HepG2 (cell line): ENCODE results near the gene RAB2B. TPM values are rescaled to one million over a fixed set of nuclear protein-coding genes. Genes with fewer than 3 reads are reported as not detected.
A peak's percentile ranks its signal among the peaks of the same experiment; 100 is the strongest.

ENCODE experiments used
- ARID5B ChIP-seq: IDR thresholded peaks from 2 replicates; pipeline ENCODE4 v1.4.0; 2020; ENCODE audit warnings: mild to moderate bottlenecking, missing genetic modification reagents
- DMTF1 ChIP-seq: sonication (generic); formaldehyde crosslinking; IDR thresholded peaks from 2 replicates; pipeline ENCODE4 v1.4.0; 2020; ENCODE audit warnings: mild to moderate bottlenecking, missing genetic modification reagents
- HNF1A ChIP-seq, 2 experiments: sonication (generic) in 1 of 2; formaldehyde crosslinking in 1 of 2; IDR thresholded peaks; 2 replicates each; pipeline versions ENCODE4 v1.4.0 to v1.6.1; 2016 to 2020; ENCODE audit warnings: borderline replicate concordance in 1 of 2, low read depth in 1 of 2, mild to moderate bottlenecking in 1 of 2, missing genetic modification reagents in 1 of 2
- MEF2D ChIP-seq: sonication (generic); formaldehyde crosslinking; IDR thresholded peaks from 2 replicates; pipeline ENCODE4 v1.5.1; 2020; ENCODE audit warnings: mild to moderate bottlenecking, missing genetic modification reagents
- MTA1 ChIP-seq: sonication (generic); formaldehyde crosslinking; IDR thresholded peaks from 2 replicates; pipeline ENCODE4 v1.4.0; 2020; ENCODE audit warnings: missing genetic modification reagents, mild to moderate bottlenecking, borderline replicate concordance
- RFXANK ChIP-seq: IDR thresholded peaks from 2 replicates; pipeline ENCODE4 v1.6.1; 2016
- RNF219 ChIP-seq: sonication (generic); formaldehyde crosslinking; IDR thresholded peaks from 2 replicates; pipeline ENCODE4 v1.5.0; 2020; ENCODE audit warnings: mild to moderate bottlenecking, missing genetic modification reagents
- TARDBP ChIP-seq: sonication (generic); formaldehyde crosslinking; IDR thresholded peaks from 2 replicates; pipeline ENCODE4 v1.8.0; 2022; ENCODE audit warnings: mild to moderate bottlenecking, missing genetic modification reagents
- ZBTB14 ChIP-seq: sonication (generic); formaldehyde crosslinking; IDR thresholded peaks from 2 replicates; pipeline ENCODE4 v1.4.0; 2020; ENCODE audit warnings: missing genetic modification reagents
- ZNF317 ChIP-seq: sonication (generic); formaldehyde crosslinking; IDR thresholded peaks from 2 replicates; pipeline ENCODE4 v1.5.0; 2020; ENCODE audit warnings: mild to moderate bottlenecking, missing genetic modification reagents
- ZNF720 ChIP-seq: sonication (generic); formaldehyde crosslinking; IDR thresholded peaks from 2 replicates; pipeline ENCODE4 v1.4.0; 2020; ENCODE audit warnings: missing genetic modification reagents
- ZSCAN25 ChIP-seq: sonication (generic); formaldehyde crosslinking; IDR thresholded peaks from 2 replicates; pipeline ENCODE4 v1.8.0; 2022; ENCODE audit warnings: mild to moderate bottlenecking, missing genetic modification reagents
- polyA plus RNA-seq, 8 experiments: library from polyadenylated mRNA; depleted of rRNA in 3 of 8; stranded (reverse) in 7 of 8; unstranded in 1 of 8; fragments of >200 nt; fragmentation: Illumina TruSeq in 4 of 8; extraction: Trizol in 4 of 8; gene quantifications; 2 replicates each; pipeline versions ENCODE4 v1.2.1 to v1.2.3, GENCODE V29; 2011 to 2016; ENCODE audit warnings: low read depth in 4 of 8, missing spikeins in 1 of 8, mixed read lengths in 1 of 8; ENCODE audit not compliant: insufficient read depth in 1 of 8
- total RNA-seq, 5 experiments: library from RNA; depleted of rRNA; stranded (reverse); fragments of >200 nt; fragmentation: Illumina TruSeq; extraction: Trizol; gene quantifications; 2 replicates each; pipeline ENCODE4 v1.2.3, GENCODE V29; 2016; ENCODE audit warnings: low read depth in 1 of 5

RAB2B gene
- total and polyA plus RNA-seq, 2 of the 13 experiments (the other 11 are each of a cell fraction or from before 2014, with no cell fraction given), result 36.0 to 60.6 TPM

GRCh38 chr14:21437063-21437901 is 39.5 kb downstream of the RAB2B start (continued):
- peak; percentile 39; the same call in 1 of the 2 replicates for TF ChIP-seq HNF1A (IDR thresholded peaks at IDR 0.05; ENCODE audit: low read depth)
- TF ChIP-seq HNF1A (CRISPR knock-in tag; IDR thresholded peaks at IDR 0.05; ENCODE audit: borderline replicate concordance), result peak; percentile 87
- TF ChIP-seq TARDBP, result peak; percentile 82
- TF ChIP-seq MEF2D (CRISPR knock-in tag), result peak; percentile 91
- TF ChIP-seq ZNF720 (CRISPR knock-in tag), result no peak
- TF ChIP-seq RFXANK (CRISPR knock-in tag), result peak; percentile 78; the same call in 1 of the 2 replicates
- TF ChIP-seq ZBTB14, result no peak
- no peak for TF ChIP-seq DMTF1 (CRISPR knock-in tag)
- 0 out of 2 replicates have a peak, but pooled peaks have one; percentile 70 for TF ChIP-seq RNF219 (CRISPR knock-in tag)
- peak; percentile 77 for TF ChIP-seq ZNF317
- TF ChIP-seq ARID5B (CRISPR knock-in tag), result peak; percentile 76; the same call in 1 of the 2 replicates
- TF ChIP-seq MTA1 (CRISPR knock-in tag), result peak; percentile 87; the same call in 1 of the 2 replicates
- peak; percentile 27; the same call in 1 of the 2 replicates for TF ChIP-seq ZSCAN25 (CRISPR knock-in tag)
